GM10266 (cell line): ENCODE results near the gene ORM1.

Source experiments
- DNase-seq: peaks from one replicate; pipeline ENCODE4 v3.0.0; 2012; ENCODE audit errors: extremely low spot score
- CTCF ChIP-seq: IDR thresholded peaks from 2 replicates; pipeline ENCODE4 v1.5.1; 2012; ENCODE audit warnings: mild to moderate bottlenecking, low read depth; ENCODE audit not compliant: control insufficient read depth, insufficient read depth; ENCODE audit errors: missing control alignments

ORM1 gene

GRCh38 chr9:114341152-114341830 lies 18.4 kb downstream of the ORM1 start:
- no peak for DNase-seq
- no peak for TF ChIP-seq CTCF

- no peak for DNase-seq
- TF ChIP-seq CTCF, result no peak
Observed at GRCh38 chr9:114341991-114342390, 19.1 kb downstream of the ORM1 start.

- no peak for DNase-seq
- no peak for TF ChIP-seq CTCF
Observed at GRCh38 chr9:114342755-114343440, 20.0 kb downstream of the ORM1 start.

GRCh38 chr9:114343471-114344187 lies 20.7 kb downstream of the ORM1 start:
- no peak for TF ChIP-seq CTCF
- no peak for DNase-seq

GRCh38 chr9:114344188-114344566 lies 21.3 kb downstream of the ORM1 start:
- DNase-seq, result no peak
- TF ChIP-seq CTCF, result no peak

- DNase-seq, result no peak
- no peak for TF ChIP-seq CTCF
Observed at GRCh38 chr9:114344692-114345091, 21.8 kb downstream of the ORM1 start.
